CD1c-positive myeloid dendritic cell (primary cell): ENCODE data around the gene STAG3.

Source experiments
- DNase-seq: peaks from one replicate; pipeline ENCODE4 v3.0.0-alpha.2; 2016; ENCODE audit errors: extremely low spot score

The STAG3 gene

DNA sequence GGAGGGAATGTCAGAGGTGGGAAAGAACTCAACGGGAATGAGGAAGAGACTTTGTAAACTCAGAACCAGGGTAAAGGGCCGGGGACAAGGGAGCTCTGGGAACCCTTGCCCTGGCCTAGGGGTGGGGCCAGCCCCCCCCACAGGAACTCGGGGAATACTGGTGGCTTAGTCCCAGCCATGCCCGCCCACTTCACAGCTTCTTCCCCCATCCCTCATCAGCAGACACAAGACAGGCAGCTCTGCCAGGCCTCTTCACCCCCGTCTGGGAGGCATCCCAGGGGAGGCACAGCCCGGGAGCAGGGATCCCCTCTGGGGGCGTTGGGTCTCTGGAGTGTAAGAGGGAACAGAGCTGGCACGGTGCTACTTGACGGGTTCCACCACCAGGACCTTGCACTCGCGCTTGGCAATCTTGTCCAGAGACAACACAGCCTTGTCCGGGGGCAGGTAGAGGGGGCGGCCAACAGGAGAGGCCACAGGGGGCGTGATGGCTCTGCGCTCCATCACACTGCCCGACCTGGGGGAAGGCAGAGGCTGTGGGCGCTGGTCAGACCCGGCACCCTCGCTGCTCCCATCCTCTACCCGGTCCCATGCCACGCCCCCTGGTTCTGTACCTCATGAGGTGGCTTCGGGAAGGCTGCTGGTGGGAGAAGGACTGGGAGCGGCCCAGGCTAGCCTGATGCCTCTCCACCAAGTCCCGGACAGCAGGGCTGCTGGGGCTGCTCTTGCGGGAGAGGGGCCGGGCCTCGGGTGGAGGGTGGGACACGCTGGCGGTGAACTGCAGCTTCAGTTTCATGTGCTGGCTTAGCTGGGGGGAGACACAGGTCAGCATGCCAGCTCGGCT is 22.8 kb upstream of the STAG3 start:
- no peak for DNase-seq

DNA sequence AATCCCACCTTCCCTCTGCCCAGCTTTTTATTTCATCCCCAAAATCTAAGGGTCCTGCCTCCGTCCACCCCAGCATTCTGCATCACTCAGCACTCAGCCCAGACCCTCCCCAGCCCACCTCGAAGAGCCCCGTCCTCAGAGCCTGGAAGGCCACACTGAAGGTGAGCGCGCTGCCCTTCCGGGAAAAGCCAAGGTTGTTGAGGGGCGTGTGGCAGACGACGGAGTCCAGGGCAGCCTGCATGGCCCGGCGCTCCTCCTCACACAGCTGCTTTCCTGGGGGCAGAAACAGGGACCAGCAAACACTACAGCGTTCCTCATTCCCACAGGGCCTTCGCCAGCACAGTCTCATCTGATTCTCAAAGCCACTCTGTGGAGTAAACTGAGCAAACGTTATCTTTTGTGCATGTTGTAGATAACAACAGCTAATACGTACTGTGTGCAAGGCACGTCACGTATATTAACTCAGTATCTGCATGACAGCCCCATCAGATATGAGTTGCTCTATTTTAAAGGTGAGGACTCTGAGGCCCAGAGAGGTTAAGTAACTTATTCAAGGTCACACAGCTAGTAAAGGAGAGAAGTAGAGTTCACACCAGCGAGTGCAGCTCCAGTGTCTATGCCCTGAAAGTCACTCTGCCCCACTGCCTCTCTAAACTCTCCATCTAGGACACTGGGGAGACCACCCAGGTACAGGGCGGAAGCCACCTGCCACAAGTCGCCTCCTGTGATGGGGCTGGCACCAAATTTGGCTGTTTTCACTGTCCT is 22.0 kb upstream of the STAG3 start:
- DNase-seq: no peak

DNA sequence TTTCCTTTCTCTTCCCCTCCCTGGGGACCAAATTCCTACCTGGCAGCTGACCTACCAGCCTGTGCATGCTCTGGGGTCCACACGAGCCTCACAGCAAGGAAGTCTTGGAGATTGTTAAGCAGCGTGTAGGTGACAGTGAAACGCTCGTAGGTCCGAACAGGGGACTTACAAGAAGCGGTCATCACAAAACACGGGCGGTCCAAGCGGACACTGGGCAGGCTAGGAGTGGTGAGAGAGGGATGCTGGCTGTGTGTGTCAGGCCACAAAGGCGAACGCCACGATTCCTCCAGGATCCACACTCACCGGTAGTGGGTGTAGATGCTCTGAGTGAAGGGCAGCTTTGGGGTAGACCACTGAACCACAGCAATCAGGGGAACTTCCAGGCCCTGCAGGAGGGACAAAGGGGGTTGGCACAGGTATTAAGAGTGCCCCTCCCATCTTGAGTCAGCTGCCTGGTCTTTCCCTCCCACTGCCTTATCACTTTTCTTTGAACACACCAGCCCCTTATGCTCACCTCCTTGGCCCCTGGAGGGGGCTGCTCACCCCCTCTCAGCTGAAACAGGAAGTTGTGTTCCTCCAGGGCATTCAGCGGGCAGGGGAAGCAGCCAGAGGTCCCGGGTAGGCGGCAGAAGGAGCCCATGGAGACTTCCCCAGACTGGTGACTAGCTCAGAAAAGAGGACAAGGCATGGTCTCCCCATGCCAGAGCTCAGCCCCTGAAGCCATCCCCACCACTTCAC is 21.2 kb upstream of the STAG3 start:
- peak; percentile 75 for DNase-seq

DNA sequence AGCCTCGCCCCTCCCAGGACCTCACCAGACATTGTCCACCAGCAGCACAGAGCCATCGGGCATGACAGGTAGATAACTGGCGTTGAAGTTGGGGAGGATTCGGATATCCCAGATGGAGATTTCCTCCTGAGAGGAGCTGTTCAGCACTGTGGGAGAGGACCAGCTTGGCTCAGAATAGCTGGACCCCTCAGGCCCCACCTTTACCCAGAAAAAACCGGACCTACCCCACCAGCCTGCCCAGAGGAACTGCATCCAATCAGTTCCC is 20.7 kb upstream of the STAG3 start:
- DNase-seq: no peak

DNA sequence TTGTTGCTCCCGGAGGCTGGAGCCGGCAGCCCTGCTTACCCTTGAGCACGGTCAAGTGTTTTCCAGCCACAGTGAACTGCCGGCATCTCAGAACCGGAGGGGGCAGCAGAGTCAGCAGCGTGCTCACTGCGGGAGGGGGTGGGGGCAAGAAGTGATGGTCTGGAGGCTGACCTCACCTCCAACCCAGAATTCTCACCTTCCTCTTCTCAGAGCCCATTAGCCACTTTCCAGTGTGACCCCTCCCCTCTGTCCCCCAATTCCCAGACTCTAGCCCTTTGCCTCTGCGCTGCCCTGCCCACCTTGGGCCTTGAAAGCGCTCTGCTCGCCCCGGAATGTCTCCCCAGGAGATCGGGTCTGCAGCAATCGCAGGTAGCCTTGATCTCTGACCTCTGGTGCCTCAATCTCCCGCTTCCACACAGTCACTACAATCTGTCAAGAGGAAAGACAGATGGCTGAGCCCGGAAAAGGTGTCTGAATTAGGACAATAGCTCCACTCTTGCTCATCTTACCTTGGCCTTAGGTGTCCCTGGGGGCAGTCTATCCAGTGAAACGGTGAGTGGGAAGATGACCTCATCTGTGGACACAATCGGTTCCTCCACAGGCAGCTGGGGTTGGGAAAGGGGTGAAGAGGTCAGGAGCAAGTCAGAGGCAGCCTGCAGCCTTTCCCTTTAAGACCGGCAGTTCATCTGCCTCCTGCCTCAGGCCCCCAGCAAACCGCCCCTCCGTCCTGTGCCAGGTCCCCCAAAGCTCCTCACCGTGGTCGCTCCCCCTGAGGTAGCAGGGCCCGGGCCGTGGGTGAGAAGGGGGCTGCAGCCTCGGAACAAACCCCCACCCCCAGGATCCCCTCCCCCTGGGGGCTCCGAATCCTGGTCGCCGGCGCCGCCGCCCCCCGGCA is 20.1 kb upstream of the STAG3 start:
- peak; percentile 67 for DNase-seq

DNA sequence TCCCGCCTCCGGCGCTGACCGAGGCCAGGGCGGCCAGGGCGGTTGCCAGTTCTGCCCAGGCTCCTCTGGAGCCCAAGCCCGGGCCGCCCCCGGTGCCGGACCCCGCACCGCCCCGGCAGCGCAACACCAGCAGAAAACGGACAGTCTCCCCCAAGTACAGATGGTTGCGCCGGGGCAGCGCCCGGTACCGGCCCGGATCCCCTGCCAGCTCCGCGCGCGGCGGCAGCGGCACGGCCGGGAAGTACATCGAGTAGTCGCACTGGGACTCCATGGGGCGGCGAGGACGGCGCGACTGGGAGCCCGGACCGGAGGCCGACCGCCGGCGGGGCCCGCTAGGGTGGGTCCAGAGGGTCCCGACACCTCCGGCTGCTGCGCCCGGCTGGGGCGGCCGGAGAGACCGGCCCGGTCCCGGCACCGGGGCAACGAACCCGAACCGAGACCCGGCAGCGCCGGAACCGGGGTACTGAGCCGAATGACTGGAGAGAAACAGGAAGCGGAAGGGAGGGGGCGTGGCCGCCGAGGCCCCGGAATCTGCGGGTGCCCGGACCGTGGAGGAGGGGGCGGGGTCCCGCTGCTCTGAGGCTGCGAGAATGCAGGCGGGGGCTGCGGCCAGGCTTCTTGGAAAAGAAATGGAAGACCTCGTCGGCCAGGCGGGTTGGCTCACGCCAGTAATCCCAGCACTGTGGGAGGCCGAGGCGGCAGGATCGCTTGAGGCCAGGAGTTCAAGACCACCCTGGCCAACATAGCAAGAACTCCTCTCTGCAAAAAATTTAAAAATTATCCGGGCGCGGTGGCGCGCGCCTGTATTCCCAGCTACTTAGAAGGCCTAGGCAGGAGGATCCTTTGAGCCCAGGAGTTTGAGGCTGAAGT is 19.3 kb upstream of the STAG3 start, which contains the start of gene TRAPPC14:
TSS of gene TRAPPC14 (minus strand) at position 495 of the 870 bp plus-strand sequence. CDS start at position 271, 224 bp downstream.
- DNase-seq: peak; percentile 89

DNA sequence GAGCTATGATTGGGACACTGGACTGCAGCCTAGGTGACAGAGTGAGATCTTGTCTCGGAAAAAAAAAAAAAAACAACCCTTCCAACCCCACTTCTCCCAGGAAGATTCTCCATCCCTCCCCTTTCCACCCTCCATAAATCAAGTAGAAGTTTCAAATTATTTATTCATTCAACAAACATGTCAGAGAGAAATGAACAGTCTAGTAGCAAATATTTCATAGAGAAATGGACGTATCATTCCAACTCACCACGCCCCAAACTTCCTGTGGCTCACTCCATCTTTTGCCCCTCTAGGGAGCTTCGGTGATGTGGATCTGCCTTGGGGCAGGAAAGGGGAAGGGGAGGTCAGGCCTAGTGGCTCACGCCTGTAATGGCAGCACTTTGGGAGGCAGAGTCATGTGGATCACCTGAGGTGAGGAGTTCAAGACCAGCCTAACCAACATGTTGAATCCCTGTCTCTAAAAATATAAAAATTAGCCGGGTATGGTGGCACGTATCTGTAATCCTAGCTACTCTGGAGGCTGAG is 18.6 kb upstream of the STAG3 start:
- no peak for DNase-seq

DNA sequence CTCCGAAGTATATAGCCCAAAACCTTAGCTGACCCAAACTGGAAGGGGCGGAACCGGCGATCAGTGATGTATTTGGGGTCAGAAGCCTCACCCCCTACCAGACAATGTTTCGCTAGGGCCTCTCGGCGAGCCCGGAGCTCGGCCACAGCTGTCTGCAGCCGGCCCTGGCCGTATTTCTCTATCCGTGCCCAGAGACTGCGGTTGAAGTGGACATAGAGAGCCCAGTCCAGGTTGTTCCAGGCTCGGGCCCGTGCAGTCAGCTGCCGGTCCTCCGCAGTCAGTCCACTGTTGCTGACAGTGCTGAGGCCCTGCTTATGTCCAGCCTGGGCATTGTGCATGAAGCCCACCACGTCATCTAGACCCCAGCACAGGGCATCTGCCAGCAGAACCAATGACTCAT is 17.7 kb upstream of the STAG3 start:
- DNase-seq: no peak

DNA sequence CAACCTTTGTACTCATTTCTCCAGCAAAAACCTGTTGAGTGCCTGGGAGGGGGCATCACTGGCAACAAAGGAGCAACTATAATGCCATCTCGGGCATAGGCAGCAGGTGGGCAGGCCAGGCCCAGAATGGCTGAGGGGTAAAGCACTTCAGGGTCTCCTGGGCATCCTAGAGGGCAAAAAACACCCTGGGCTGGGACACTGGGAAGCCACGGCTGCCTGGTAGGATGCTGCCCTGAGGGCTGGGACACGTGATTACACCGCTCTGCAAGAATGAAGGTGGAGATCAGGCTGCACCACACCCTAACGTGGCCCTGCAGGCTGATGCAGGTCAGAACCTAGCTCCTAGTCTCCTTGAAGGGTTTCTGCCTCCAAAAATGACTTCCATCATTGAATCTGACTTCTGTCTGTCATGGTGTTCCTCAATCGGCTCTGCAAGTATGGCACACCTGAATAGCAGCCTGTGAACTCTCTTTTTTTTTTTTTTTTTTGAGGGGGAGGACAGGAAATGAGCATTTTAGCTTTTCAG is 14.6 kb upstream of the STAG3 start:
- no peak for DNase-seq

DNA sequence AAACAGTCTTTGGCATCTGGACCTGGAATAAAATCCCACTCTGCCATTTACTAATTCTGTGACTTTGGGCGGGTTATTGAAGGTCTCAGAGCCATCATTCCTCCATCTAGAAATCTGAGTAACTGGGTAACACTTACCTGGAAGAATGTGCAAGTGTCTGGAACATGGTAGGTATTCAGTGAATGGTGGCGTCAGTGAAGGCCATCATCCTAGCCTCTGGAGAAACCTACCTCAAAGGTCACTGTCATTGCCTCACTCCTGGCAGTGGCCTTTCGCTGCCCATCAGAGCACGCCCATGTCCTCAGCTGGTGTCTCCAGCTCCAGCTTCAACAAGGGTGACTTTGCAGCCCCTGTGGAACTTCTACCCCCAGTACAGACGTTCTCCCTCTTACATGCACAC is 13.8 kb upstream of the STAG3 start:
- DNase-seq: no peak

DNA sequence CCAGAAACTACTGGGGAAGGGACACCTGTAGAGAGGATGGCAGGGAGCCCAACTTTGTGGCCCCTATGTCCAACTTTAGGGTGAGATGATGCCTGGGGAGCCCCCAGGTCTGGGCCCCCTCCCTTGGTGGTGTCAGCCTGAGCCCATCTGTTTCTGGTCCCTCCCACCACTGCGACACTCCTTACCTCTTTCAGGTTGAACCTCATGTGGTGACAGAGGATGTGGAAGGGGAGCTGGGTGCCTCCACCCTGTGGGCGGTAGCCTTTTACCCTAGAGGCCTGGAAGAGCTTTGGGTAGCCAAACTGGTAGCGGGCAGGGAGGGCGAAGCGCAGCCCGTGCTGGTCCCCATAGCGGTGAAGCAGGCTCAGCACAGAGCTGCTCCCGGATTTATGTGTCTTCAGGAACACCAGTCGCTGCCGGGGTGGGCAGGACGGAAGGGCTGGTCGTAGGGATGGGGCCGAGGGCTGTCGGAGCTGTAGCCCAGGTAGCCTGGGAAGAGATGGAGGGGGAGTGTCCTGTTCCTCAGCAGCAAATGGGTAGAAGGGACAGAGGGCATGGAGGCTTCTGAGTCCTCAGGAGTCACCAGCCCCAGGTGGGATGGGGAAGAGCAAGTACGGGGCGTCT is 11.3 kb upstream of the STAG3 start:
- no peak for DNase-seq

DNA sequence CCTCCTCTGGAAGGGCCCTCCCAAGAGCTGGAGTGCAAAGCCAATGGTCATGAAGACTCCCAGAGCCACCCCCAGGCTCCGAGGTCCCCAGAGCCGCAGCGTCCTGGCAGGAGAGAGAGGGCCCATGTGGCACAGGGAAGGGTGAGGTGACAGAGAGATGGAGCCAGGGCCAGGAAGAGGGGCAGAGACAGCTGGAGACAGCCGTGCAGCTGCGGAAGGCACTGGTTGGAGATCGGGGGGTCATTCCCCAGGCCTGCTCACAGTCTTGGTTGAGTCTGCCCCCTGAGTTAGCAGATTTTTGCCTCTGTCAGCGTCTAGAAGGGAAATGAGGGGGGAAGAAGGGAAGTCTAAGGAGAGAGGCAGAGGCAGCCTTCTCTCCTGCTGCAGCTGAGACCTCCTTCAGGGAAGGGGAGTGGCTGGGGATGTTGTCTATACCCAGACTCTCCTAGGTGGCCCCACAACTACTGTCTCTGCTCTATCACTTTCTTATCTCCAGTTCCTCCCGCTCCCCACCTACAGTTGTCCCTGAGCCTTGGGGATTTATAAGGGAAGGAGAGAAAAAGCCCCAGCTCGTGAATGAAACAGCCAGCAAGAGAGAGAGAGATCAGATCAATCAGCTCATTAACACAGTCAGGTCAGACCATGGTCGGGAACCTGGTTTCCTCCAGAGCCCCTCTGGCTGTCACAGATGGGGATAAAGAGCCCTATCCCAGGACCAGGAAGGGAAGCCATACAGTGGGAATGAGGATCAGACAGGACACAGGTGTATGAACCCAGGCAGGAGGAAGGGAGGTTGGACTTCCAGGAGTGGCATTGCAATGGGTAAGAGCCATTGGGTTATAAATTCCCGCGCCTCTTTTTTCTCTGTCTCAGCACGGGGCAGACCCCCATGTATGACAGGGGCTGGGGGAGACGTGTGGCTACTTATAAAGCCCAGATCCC is 10.5 kb upstream of the STAG3 start:
- no peak for DNase-seq

DNA sequence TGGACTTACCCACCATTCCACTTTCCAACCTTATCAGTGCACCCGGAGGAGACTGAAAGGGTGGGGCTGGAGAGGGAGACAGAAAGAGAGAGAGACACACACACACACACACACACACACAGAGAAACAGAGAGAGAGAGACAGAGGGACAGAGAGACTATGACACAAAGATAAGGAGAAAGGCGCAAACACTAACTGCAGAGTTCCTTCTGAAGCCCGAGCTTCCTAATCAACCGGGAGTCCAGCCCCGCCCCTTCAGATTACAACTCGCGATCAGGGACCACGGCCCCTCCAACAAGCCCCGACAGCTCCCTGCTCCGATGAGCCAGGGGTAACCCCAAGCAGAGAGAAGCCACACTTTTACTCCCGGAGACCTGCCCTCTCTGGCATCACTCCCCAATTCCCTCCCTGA is 9.8 kb upstream of the STAG3 start:
- no peak for DNase-seq

DNA sequence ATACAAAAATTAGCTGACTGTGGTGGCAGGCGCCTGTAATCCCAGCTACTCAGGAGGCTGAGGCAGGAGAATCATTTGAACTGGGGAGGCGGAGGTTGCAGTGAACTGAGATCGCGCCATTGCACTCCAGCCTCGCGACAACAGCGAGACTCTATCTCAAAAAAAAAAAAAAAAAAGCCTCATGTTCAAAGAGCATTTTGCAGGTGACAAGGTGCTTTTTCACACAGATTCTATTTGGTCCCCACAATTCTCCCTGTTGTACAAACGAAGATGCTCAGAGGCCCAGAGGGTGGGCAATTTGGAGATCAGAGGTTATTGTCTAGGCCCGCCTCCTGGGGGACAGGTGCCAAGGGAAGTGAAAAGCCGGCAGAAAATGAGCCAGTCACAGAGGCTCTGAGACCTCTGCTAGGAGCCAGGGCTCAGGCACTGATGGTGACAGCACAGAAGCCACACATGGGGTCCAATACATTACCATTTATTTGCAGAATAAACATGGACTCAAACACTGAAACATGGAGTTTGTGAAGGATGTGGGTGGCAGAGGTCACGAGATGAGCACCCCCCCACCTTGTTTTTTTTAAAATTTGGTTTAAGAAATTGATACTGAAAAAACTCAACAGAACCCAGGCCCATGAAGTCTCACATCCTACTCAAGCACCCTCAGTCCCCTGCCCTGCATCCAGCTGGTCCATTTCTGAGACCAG is 8.4 kb upstream of the STAG3 start:
- DNase-seq: no peak

DNA sequence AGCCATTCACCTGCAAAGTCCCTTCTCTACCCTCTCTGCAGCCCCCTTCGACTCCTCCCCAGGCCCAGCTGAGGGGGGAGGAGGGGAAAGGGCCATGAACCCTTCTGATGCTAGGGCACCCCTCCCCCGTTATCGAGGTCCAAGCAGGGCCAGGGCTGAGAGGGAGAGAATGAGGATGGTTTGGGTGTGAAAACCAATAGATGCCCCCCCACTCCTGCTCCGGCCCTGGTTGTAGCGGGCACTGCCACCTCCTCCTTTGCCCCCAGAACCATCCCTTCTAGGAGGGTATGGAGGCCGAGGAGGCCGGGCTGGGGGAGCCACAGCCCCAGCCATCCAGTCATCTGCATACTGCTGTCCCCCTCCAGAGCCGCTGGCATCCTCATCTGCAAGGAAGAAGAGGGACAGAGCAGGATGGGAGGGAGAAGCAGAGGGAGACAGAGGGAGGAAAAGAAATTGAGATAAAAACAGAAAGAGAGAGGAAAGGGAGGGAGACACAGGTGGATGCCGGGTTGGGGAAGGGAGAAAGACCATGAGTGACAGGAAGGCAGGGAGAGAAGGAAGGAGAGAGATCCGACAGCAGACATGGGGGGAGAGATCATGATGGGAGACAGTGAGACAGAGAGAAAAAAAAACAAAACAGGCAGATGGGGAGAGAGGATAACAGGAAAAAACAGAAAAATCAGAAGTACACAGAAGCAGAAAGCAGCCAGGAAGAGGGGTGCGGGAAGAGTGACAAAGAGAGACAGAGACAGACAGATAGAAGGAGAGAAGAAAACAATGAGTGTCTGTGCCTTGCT is 7.4 kb upstream of the STAG3 start:
- DNase-seq: no peak

DNA sequence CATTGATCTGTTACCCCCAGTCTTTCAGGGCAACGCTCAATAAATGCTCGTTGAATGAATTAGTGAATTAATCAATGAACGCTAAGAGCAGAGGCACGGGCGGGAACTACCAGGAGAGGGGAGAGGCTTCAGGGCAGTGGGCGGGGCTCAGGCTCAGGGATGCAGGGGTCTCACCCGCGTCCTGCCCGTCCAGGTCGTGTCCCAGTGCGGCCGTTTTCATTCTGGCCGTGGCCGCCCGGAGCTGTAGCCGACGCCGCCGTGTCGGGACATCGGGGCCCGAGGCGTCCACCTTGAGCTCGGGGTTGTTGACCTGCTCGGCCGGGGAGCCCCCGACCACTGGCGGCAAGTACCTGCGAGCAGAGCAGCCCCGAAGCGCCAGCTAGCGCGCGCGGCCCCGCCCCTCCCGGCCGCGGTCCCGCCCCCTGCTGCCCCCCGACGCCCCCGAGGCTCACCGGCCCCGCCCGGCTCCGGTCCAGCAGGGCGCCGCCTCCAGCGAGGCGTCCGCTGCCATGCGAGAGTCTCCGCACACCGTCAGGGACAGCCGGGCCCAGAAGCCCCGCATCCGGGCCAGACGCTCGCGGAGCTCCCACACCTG is 6.5 kb upstream of the STAG3 start:
- DNase-seq: no peak

DNA sequence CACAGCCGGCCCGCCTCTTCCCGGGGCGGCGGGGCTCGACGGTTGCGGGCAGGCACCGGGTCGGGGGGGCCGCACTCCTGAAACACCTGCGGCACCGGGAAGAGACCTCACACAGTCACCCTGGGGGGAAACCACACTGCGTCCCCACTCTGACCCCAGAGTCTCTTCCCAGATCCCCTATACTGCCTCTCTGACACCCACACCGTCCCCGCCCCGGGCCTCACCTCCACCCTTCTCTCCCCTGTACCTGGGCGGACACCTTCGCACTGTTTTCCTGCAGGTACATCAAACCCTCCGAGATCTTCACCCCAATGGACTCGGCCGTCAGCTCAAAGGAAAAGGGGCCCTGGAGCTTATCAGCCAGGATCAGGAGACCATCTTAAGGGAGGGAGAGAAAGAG is 5.9 kb upstream of the STAG3 start:
- DNase-seq: no peak
